Naive thymus-derived CD8-positive, alpha-beta T cell (primary cell): ENCODE results near the gene FES. TPM values are rescaled to one million over a fixed set of nuclear protein-coding genes. Genes with fewer than 3 reads are reported as not detected.

Experiments
- ATAC-seq, 2 donors: fragments of 150-1000 bp; cut with Tn5 transposase in 1 of 2; sonication (Bioruptor Pico), chemical (Tn5 transposase) in 1 of 2; 1 replicate in 1 of 2; 2 replicates in 1 of 2; pipeline ENCODE4 v1.10.0; 2021; ENCODE audit warnings: mild to moderate bottlenecking in 2 of 2, moderate library complexity in 2 of 2
- POLR2A ChIA-PET: fragments of 350-600 bp; sonication (Branson Sonifier 250); formaldehyde crosslinking; loops from one replicate; lab custom pipeline; 2021; ENCODE audit warnings: antibody characterized with exemption; lab: Charles Lee
- DNase-seq, 10 donors: peaks; one replicate each; pipeline versions ENCODE4 v3.0.0 to v3.0.0-alpha.2; 2020 to 2022
- H3K27ac Mint-ChIP-seq, 10 donors: one replicate each; pipeline ENCODE4 v1.8.0; 2020 to 2022; ENCODE audit warnings: mild to moderate bottlenecking in 10 of 10, mixed read lengths in 10 of 10, moderate library complexity in 4 of 10, inconsistent platforms in 1 of 10
- H3K27me3 Mint-ChIP-seq, 5 donors: one replicate each; pipeline ENCODE4 v1.8.0; 2021 to 2022; ENCODE audit warnings: mixed read lengths in 5 of 5
- H3K36me3 Mint-ChIP-seq, 3 donors: one replicate each; pipeline ENCODE4 v1.8.0; 2020 to 2022; ENCODE audit warnings: mixed read lengths in 3 of 3, mild to moderate bottlenecking in 2 of 3, inconsistent platforms in 1 of 3
- H3K4me1 Mint-ChIP-seq, 4 donors: one replicate each; pipeline ENCODE4 v1.8.0; 2021 to 2022; ENCODE audit warnings: mixed read lengths in 4 of 4
- H3K4me3 Mint-ChIP-seq, 10 donors: one replicate each; pipeline ENCODE4 v1.8.0; 2020 to 2022; ENCODE audit warnings: mild to moderate bottlenecking in 10 of 10, mixed read lengths in 10 of 10, moderate library complexity in 6 of 10, inconsistent platforms in 1 of 10
- H3K9me3 Mint-ChIP-seq, 9 donors: one replicate each; pipeline ENCODE4 v1.8.0; 2020 to 2022; ENCODE audit warnings: mixed read lengths in 9 of 9, mild to moderate bottlenecking in 3 of 9, inconsistent platforms in 1 of 9, moderate library complexity in 1 of 9
- polyA plus RNA-seq, 3 donors: library from polyadenylated mRNA; unstranded; fragments of 300-500 nt; fragmentation: Illumina TruSeq; gene quantifications; one replicate each; pipeline ENCODE4 v1.2.3, GENCODE V29; 2021
- total RNA-seq, 8 experiments: library from RNA in 2 of 8; stranded (reverse) in 2 of 8; gene quantifications; one replicate each; pipeline ENCODE4 v1.2.3 and lab custom pipeline; 2021 to 2026

The FES gene
- total and polyA plus RNA-seq, 5 experiments from 2014 or later = 0.08 to 3.5 (median 1.5) TPM; not detected in 1

DNA sequence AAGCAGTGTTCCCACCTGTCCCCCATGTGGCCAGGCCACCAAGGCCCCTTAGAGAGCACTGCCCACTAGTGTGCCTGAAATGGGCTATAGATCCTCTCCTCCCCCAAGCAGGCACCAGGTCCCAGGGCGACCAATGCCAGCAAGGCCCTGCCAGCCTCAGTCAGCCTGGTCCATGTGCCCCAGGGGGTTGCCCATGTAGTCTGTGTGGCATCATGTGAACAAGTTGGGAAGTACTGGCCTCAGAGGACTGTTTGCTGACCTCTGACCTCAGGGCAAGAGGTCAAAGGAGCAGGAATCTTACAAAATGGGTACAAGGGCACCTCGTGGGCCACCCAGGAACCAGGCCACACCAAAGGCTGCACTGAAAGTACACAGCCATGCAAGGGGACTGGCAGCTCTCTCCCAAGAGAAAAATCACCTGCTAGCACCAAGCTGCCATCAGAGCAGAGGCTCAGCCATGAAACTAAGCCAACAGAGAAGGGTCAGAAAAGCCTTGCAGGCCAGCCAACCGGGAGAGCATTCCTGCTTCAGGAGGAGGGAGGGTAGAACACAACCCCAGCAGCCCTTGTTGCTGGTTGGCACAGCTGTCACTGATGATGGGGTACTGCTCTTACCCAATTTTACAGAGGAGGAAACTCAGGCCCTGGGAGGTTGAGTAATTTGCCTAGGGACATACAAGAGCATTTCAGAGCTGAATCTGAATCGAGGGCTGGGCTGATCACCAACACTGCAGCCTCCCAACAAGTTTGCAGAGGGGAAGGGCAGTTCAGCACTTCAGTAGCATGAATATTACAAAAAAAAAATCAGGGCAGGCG is 21.1 kb upstream of the FES start:
- no peak for DNase-seq
- H3K27me3 Mint-ChIP-seq = no peaks in the 10 kb centered on the region
- H3K4me1 Mint-ChIP-seq = peaks cover 6 to 25% (median 7%) of the 10 kb centered on the region in 4 donors

DNA sequence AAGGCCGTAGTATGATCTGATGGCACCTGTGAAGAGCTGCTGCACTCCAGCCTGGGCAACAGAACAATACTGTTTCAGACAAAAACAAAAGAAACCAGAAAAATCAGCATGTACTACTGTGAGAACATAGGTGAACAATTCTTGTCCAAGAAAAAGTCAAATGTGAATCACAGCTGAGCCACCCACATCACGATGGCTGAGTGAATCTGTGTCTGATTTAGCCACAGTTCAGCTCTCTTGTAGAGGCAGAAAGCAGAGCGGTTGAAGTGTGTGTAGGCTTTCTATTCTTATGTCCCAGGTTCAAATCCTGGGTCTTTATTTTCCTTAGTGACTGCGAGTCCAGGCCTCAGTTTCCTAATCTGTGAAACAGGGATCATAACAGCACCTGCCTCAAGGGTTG is 20.3 kb upstream of the FES start:
- DNase-seq (no peak), ATAC-seq (no peak)
- H3K27ac Mint-ChIP-seq = peak overlapping the region in 1 of 10 donors; percentile 22
- POLR2A ChIA-PET = interaction anchor here (1.4 kb wide), 1 partner anchor 48 kb away, joined by 3 read pairs; no protein-coding TSS in a partner anchor
- H3K27me3 Mint-ChIP-seq = no peaks in the 10 kb centered on the region
- no peaks in the 10 kb centered on the region for H3K36me3 Mint-ChIP-seq
- H3K4me3 Mint-ChIP-seq = no peak overlapping the region
- H3K9me3 Mint-ChIP-seq = no peaks in the 10 kb centered on the region
- H3K4me1 Mint-ChIP-seq = peaks cover 7 to 31% (median 10%) of the 10 kb centered on the region in 4 donors

More for the DNA sequence above, 21.1 kb upstream of the FES start:
- no peak overlapping the region for H3K4me3 Mint-ChIP-seq
- POLR2A ChIA-PET = interaction anchor here (1.4 kb wide), 1 partner anchor 47 kb away, joined by 3 read pairs; no protein-coding TSS in a partner anchor
- no peaks in the 10 kb centered on the region for H3K36me3 Mint-ChIP-seq
- H3K27ac Mint-ChIP-seq = peak overlapping the region in 4 of 10 donors; percentile 26 to 60 (median 42)
- ATAC-seq = no peak
- H3K9me3 Mint-ChIP-seq = no peaks in the 10 kb centered on the region

GRCh38 chr15:90864507-90864906 is 19.8 kb upstream of the FES start:
- Mint-ChIP-seq H3K36me3 (no peaks in the 10 kb centered on the region), H3K27ac (no peak overlapping the region), H3K9me3 (no peaks in the 10 kb centered on the region), H3K4me3 (no peak overlapping the region), H3K4me1 (peaks cover 5 to 33% (median 11%) of the 10 kb centered on the region in 4 donors), H3K27me3 (no peaks in the 10 kb centered on the region)
- no peak for ATAC-seq
- DNase-seq = no peak
- POLR2A ChIA-PET = interaction anchor here (0.7 to 1.4 kb wide), 2 partner anchors 48 to 69 kb away, joined by 3 read pairs; no protein-coding TSS in a partner anchor

DNA sequence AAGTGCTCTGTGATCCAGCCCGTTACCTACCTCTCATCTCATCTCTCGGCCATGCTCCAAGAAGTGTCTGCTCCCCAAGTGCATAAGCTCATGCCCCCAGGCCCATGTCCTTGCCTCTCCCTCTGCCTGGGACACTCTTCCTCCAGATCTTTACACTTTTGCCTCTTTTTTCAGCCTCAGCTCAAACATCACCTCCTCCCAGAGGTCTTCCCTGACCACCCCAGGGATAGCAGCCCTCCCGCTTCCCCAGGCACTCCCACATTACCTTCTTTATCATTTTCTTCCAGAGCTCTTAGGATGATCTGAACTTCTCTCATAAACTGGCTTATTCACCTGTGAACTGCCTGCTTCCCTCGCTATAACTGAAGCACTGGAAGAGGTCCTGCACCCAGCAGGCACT is 18.6 kb upstream of the FES start:
- ATAC-seq = no peak
- Mint-ChIP-seq H3K36me3 (no peaks in the 10 kb centered on the region), H3K4me1 (peaks cover 13 to 38% (median 21%) of the 10 kb centered on the region in 4 donors)

DNA sequence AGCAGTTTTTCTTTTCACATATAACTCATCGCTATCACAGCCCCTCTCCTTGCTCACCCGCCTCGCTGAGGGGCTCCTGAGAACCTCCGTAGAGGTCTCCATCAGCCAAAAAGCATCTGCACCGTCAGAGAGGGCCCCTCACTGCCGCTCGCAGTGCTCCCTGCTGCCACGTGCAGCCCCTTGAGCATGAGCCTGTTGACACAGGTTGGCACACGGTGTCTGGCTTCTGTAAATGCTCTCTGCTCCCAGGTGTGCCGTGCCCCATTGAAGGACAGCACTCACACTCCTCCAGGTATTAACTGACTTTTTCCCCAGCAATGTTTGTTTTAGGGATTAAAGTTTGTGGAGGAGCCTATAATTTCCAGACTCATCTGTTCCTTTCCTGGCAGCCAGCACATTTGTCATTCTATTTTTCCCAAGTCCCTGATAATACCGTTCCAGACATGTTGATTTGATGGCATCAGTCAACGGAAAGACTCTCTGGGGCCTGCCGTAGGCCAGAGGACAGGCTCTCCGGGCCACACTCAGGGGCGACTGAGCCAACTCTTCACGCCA is 18.1 kb upstream of the FES start:
- no peak for ATAC-seq

More for the DNA sequence above, 18.6 kb upstream of the FES start:
- POLR2A ChIA-PET = interaction anchor here (0.5 to 0.6 kb wide), 2 partner anchors 44 to 113 kb away, joined by 3 read pairs; no protein-coding TSS in a partner anchor
- DNase-seq = no peak
- H3K9me3 Mint-ChIP-seq = no peaks in the 10 kb centered on the region
- H3K27me3 Mint-ChIP-seq = no peaks in the 10 kb centered on the region
- peak overlapping the region in 3 of 10 donors; percentile 7 to 68 (median 36) for H3K27ac Mint-ChIP-seq
- no peak overlapping the region for H3K4me3 Mint-ChIP-seq

DNA sequence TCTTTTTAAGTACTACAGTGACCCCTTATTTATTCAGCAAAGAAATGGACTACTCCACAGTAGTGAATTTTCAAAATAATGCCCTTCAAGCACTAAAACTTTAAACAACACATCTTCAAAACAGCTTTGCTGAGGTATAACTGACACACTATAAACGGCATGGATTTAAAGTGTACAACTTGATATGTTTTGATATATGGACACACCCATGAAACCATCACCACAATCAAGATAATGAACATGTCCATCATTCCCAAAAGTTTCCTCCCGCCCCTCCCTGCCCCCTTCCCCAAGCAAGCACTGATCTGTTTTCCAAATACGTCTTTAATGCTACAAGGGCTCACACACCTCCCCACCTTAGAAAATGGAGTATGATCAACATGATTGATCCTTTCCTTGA is 17.5 kb upstream of the FES start:
- no peaks in the 10 kb centered on the region for H3K27me3 Mint-ChIP-seq
- H3K9me3 Mint-ChIP-seq = no peaks in the 10 kb centered on the region
- no peak for DNase-seq
- peak overlapping the region in 3 of 10 donors; percentile 1 to 20 (median 15) for H3K27ac Mint-ChIP-seq
- ATAC-seq = no peak
- peaks cover 15 to 41% (median 24%) of the 10 kb centered on the region in 4 donors for H3K4me1 Mint-ChIP-seq
- POLR2A ChIA-PET = interaction anchor here (0.5 kb wide), 1 partner anchor 35 kb away, joined by 6 read pairs; no protein-coding TSS in a partner anchor
- no peaks in the 10 kb centered on the region for H3K36me3 Mint-ChIP-seq
- no peak overlapping the region for H3K4me3 Mint-ChIP-seq

More for the DNA sequence above, 18.1 kb upstream of the FES start:
- Mint-ChIP-seq H3K36me3 (no peaks in the 10 kb centered on the region), H3K27ac (peak overlapping the region in 4 of 10 donors; percentile 1 to 68 (median 18)), H3K4me1 (peaks cover 15 to 41% (median 24%) of the 10 kb centered on the region in 4 donors), H3K27me3 (no peaks in the 10 kb centered on the region), H3K9me3 (no peaks in the 10 kb centered on the region), H3K4me3 (no peak overlapping the region)
- POLR2A ChIA-PET = interaction anchor here (0.5 kb wide), 1 partner anchor 113 kb away, joined by 3 read pairs; no protein-coding TSS in a partner anchor
- DNase-seq = no peak

DNA sequence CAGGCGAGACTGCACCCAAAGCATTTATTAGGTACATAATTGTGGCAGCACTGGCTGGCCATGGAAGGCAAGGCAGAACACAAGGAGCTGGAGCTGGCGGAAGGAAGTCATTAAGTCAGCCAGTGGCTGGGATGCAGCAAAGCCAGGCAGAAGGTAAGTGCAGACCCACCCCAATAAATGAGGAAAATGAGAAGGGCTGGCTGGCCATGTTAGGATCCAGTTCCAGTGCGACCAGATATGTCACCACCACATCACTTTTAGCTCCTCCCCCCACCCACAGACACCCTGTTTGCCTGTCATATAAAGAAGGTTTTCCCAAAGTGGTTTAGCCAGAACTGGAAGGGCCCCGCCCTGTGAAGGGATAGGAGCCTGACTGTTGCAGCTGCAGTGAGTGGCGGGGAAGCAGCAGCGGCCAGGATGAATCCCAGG is 16.0 kb upstream of the FES start, which contains the start of gene FURIN:
FURIN (plus strand) TSS at position 328 of the 429 bp plus-strand sequence. CDS start 7,153 bp downstream, outside the sequence.
- H3K27ac Mint-ChIP-seq = peak within 1 kb of the TSS; percentile 74 to 97 (median 87)
- POLR2A ChIA-PET = no interaction called here
- DNase-seq (no peak), ATAC-seq (no peak)
- peaks cover 18 to 49% (median 33%) of the 10 kb centered on the region in 4 donors for H3K4me1 Mint-ChIP-seq
- H3K9me3 Mint-ChIP-seq = no peaks in the 10 kb centered on the region
- no peaks in the 10 kb centered on the region for H3K27me3 Mint-ChIP-seq
- H3K4me3 Mint-ChIP-seq = peak within 1 kb of the TSS in 7 of 10 donors; percentile 7 to 95 (median 73)
- no peaks in the 10 kb centered on the region for H3K36me3 Mint-ChIP-seq

- POLR2A ChIA-PET = no interaction called here
- ATAC-seq = no peak
- H3K4me3 Mint-ChIP-seq = peak overlapping the region in 6 of 10 donors; percentile 7 to 95 (median 78)
- H3K27ac Mint-ChIP-seq = peak overlapping the region in 8 of 10 donors; percentile 47 to 97 (median 91)
- no peaks in the 10 kb centered on the region for H3K27me3 Mint-ChIP-seq
- no peaks in the 10 kb centered on the region for H3K9me3 Mint-ChIP-seq
- H3K4me1 Mint-ChIP-seq = peaks cover 18 to 49% (median 38%) of the 10 kb centered on the region in 4 donors
- no peak for DNase-seq
- no peaks in the 10 kb centered on the region for H3K36me3 Mint-ChIP-seq
These were observed 15.2 kb upstream of the FES start for GRCh38 chr15:90869140-90869541.

GRCh38 chr15:90869601-90870353 is 14.5 kb upstream of the FES start:
- H3K4me1 Mint-ChIP-seq = peaks cover 18 to 52% (median 40%) of the 10 kb centered on the region in 4 donors
- POLR2A ChIA-PET = interaction anchor here (0.6 to 2.4 kb wide), 3 partner anchors 32 to 173 kb away, joined by 5 to 13 read pairs (median 11); partner anchors contain the start of gene BLM
- no peaks in the 10 kb centered on the region for H3K9me3 Mint-ChIP-seq
- ATAC-seq (peak; percentile 15 to 24), DNase-seq (peak in 3 of 10 donors; percentile 23 to 57 (median 28))
- H3K27me3 Mint-ChIP-seq = no peaks in the 10 kb centered on the region
- H3K36me3 Mint-ChIP-seq = no peaks in the 10 kb centered on the region
- H3K4me3 Mint-ChIP-seq = peak overlapping the region; percentile 78 to 95 (median 88)
- peak overlapping the region; percentile 83 to 97 (median 92) for H3K27ac Mint-ChIP-seq

GRCh38 chr15:90870354-90871138 is 13.8 kb upstream of the FES start:
- H3K4me3 Mint-ChIP-seq = peak overlapping the region; percentile 78 to 95 (median 88)
- H3K4me1 Mint-ChIP-seq = peaks cover 18 to 56% (median 40%) of the 10 kb centered on the region in 4 donors
- no peaks in the 10 kb centered on the region for H3K27me3 Mint-ChIP-seq
- no peaks in the 10 kb centered on the region for H3K9me3 Mint-ChIP-seq
- ATAC-seq (peak; percentile 31 to 43), DNase-seq (no peak)
- H3K36me3 Mint-ChIP-seq = no peaks in the 10 kb centered on the region
- POLR2A ChIA-PET = interaction anchor here (0.5 to 2.4 kb wide), 10 partner anchors 9 to 222 kb away, joined by 3 to 13 read pairs (median 6); partner anchors contain the start of genes BLM and MAN2A2
- H3K27ac Mint-ChIP-seq = peak overlapping the region; percentile 90 to 97 (median 94)

DNA sequence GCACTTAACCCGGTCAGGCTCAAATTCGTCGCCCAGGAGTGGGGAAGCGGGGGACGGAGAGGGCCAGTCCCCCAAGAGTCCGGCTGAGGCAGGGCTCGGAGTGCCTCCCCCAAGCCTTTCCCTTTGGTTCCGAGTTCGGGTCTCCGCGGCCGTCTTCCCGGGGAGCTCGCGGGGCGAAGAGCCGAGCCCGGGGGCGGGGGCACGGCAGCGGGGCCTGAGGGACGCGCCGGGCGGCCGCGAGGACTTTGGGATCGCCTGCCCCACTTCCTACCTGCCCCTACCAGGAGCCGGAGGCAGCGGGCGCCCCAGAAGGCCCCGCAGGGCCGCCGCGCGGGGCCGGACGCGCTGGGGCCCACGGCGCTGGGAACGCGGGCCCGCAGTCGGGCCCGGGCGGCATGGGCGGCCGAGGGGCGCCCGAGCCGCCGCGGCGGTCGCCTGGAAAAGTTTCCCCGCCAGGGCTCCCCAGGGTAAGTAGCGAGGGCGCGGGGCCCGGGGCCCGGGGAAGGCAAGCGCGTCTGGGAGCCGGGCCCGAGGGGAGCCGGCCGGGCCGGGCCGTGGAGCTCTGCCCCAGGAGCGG is 13.1 kb upstream of the FES start:
- Mint-ChIP-seq H3K4me1 (peaks cover 18 to 56% (median 40%) of the 10 kb centered on the region in 4 donors), H3K27ac (peak overlapping the region; percentile 90 to 97 (median 94)), H3K4me3 (peak overlapping the region; percentile 78 to 95 (median 88)), H3K36me3 (peaks cover 0 to 2% (median 0%) of the 10 kb centered on the region in 3 donors), H3K9me3 (no peaks in the 10 kb centered on the region), H3K27me3 (no peaks in the 10 kb centered on the region)
- POLR2A ChIA-PET = interaction anchor here (0.6 to 2.4 kb wide), 11 partner anchors 13 to 207 kb away, joined by 3 to 13 read pairs (median 6); partner anchors contain the start of genes BLM, FES and MAN2A2
- ATAC-seq (peak; percentile 65 to 66), DNase-seq (peak in 7 of 10 donors; percentile 29 to 58 (median 36))
